Pons (tissue), 1 donor: Measurements from ENCODE around the gene KHSRP.

ENCODE experiments used
- DNase-seq: peaks from one replicate; pipeline ENCODE4 v3.0.0-alpha.2; 2016; ENCODE audit warnings: low spot score

Gene KHSRP

DNA sequence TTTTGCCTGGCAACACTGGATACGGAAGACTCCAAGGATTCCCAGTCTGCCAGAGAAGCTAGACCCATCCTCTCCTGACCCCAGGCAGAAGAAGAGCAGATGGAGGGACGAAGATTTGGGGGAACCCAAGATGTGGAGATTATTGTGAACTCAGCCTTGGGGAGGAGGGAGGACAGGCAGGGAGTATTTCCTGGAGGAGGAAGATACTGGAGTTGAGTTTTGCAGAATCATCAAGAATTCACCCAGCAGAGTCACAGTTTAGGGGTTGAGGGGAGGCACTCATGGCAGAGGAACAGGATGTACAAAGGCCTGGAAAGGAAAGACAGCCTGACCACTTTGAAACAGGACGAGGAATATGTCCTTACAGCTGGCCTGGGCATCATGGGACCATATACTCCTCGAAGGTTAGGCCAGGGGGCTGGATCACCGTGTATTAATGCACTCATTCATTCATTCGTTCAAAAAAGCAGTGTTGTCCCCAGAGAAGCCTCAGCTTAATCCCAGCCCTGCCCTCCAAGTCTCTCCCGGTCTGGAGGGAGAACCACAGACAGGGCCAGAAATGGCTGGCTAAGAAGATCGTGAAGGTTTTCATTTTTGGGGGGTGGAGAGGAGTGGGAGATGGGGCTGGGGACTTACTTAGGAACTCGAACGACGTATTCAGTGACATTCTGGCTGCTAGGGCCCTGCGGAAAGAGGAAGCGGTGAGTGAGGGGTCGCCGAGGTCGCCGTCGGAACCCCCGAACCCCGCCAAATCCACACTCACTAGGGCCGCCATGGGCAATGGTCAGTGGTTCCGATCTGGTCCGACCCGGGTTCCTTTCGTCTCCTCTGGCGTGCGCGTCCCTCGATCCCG is 32.2 kb downstream of the KHSRP start:
- DNase-seq = no peak

DNA sequence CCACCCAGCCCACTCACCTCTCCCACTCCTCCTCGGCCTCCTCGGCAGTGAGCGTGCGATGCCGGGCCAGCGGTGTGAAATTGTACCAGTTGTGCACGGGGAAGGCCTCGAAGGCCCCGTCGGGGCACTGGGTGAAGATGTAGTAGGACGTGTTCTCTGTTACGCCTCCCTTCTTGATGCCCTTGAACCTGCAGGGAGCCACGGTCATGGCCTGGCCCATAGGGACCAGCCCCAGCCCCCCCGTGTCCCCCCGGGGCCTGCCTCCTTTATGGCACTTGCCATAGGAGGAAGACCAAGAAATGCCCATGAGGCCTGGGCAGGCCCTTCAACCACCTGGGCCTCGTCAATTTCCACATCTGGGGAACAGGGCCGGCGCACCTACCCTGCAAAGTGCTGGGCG is 37.2 kb downstream of the KHSRP start:
- DNase-seq = no peak

DNA sequence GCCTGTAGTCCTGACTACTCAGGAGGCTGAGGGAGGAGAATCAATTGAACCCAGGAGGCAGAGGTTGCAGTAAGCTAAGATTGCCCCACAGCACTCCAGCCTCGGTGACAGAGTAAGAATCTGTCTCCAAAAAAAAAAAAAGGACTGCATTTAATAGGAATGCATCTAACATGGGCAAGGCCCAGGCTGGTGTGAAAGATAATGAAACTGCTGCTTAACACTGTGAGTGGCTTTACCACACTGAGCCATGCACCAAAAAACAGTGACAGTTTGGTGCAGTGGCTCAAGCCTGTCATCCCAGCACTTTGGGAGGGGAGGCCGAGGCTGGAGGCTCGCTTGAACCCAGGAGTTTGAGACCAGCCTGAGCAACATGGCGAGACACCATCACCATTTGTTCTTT is 40.2 kb downstream of the KHSRP start:
- DNase-seq = no peak

DNA sequence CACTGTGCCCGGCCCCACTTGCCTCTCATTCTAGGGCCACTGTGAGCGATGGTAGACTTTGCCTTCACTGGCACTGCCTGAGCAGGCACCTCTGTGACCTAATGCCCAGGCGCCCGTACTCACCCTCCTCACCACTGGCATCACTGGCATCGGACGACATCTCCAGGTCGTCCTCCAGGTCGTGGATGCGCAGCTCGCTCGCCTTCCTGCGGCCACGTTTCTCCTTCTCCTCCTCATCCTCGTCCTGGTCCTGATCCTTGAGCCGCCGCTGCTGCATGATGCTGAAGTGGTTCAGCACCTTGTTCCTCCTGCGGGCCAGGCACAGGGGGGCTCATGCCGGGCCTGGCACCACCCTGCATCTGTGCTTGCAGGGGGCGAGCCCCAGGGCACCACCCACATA is 41.4 kb downstream of the KHSRP start:
- DNase-seq = no peak

DNA sequence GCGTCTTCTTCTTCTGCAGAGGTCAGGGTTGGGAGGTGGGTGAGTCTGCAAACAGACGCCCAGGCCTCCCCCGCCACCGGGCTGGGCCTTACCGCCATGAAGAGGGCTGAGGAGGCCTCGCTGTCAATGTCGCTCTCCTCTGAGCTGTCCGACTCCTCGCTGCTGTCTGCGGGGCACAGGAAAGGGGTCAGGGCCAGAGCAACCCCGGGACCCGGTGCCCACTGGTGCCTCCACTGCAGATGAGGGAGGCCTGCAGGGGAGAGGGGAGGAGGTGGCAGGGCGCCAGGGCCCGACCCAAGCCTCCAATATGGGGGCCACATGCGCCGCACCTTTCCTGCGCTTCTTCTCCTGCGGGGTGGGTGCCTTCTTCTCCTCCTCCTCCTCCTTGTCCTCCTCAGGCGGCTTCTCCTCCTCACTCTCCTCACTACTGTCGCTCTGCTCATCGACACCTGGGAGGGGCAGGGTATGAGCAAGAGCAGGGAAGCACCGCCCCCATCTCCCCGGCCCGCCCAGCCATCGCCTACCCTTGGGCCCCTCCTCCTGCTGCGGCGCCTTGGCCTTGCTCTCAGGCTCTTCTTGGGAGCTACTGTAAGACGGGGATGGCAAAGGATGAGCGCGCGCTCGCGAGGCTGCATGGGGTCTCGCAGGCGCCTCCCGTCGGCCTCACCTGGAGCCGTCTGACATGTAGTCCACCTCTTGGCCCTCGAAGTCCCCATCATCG is 43.4 kb downstream of the KHSRP start:
- no peak for DNase-seq

DNA sequence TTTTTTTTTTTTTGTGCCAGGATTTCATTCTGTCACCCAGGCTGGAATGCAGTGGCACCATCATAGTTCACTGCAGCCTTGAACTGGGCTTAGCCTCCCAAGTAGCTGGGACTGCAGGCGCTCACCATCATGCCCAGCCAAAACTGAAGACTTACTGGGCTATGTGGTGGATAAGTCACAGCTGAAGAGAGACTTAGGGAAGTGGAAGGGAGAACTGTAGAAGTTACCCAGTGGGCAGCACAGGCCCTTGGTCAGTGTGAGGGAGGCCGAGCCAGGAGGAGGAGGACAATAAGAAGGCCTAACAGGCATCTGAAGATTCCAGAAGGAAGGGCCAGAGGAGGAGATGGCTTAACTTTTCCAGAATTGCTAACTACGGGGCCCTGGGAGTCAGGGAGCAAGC is 44.9 kb downstream of the KHSRP start:
- DNase-seq = no peak

DNA sequence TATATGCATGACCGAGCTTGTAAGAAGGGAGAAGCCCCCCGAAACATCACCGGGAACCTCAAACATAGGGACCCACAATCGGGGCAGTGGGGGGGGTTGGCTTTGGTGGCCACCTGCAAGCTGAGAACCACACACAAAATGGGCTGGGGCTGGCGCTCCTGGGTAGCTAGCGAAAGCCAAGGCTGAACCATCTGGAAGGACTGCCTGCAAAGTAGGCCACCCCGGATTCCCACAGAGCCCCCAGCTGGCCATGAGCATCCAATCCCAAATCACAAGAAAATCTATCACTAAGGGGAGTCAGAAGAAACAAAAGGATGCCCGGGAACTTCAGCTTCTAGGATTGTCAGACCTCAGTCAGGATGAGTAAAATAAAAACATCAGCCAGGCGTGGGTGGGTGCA is 46.1 kb downstream of the KHSRP start:
- no peak for DNase-seq

DNA sequence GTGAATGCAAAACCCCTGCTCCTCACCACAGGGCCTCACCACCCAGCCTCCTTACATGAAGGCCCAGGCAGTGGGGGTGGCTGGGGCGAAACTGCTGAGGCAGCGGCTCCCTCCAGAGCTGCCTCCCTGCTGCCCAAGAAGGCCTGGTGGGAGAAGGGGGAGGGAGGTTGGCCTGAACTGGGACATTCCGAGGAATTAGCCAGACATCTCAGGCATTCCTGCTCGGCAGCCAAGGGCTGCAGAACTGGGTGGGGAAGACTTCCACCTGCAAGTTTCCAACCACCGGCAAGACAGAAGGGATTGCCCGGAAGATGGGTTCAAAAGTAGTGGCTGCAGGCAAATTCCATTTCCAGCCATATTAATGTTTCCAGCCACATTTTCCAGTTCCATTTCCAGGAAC is 46.6 kb downstream of the KHSRP start:
- DNase-seq = no peak

DNA sequence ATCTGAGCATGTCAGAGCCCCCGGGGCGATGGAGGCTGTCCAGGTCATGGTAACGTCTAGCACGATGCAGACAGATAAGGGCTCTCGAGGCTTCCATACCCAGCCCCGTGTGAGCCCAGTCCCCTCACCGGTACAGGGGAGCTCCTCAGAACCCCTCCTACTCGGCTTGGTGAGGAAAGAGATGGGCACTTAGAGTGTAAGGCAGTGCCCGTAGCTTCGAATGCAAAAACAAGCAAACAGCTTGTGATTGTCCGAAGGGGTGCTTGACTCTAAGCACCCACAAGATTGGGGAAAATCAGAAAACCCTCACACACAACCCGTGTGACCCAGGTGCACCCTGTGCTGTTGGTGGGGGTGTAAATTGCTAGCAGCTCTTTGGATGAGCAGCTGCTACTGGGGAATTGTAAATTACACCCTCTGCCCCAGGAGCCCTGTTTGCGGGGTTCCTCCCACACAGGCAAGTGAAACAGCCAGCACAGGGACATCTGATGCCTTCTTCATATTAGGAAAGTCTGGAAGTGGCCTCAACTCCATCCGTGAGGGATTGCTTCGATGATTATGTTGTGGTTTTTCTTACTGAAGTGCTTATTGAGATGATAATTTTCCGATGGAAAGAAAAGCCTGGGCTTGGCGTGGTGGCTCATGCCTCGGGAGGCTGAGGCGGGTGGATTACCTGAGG is 48.0 kb downstream of the KHSRP start:
- no peak for DNase-seq

DNA sequence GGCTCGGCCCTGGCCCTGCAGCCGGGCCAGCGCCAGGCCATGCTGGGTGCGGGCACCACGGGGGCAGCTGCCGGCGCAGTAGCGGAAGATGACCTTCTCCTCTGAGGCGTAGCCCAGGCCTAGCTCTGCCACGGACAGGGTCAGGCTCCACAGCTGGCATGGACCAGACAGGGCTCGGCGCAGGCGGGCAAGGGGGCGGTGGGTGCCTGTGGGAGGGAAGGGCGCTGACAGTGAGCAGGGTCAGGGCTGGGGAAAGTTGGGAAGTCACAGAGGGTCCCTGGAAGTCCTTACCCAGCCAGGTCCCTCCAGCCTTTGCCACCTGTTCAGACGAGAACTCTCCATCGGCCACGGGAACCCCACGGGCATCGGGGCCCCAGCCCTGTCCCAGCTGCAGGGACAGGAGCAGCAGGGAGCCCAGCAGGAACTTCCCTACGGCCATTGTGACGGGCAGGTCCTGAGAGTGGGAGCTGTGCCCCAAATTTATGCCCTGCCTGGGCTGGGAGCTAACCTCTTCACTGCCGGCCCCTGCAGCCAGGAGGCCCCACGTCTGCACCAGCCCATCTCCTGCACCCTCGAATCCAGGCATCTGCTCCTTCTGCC is 49.1 kb downstream of the KHSRP start, which contains the start of gene PSPN:
PSPN (minus strand) TSS at position 523 of the 600 bp plus-strand sequence; CDS start at position 439, 84 bp downstream.
- DNase-seq = no peak

DNA sequence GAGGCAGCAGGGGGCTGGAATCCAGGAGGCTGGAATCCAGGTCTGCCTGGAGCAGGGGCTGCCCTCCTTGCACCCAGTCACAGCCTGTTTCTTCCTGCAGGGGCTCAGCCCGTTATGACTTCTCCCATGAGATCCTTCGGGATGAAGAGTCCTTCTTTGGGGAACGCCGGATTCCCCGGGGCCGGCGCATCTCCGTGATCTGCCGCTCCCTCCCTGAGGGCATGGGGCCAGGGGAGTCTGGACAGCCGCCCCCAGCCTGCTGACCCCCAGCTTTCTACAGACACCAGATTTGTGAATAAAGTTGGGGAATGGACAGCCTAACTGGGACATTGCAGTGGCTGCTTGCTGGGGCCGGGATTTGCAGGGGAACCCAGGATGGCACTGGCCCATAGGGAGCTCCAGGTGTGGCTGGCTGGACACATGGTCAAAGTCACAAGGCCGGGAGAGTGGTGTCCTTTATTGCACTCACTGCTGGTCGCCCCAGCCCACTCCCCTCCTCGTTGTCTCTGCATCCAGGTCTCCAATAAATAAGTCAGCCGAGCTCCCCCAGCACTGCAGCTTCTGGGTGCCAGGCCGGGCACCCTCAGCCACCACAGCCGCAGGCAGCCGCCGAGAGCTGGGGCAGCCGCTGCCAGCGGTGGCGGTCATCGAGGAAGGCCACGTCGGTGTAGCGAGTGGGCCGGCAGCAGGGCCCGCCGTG is 49.8 kb downstream of the KHSRP start:
- no peak for DNase-seq

DNA sequence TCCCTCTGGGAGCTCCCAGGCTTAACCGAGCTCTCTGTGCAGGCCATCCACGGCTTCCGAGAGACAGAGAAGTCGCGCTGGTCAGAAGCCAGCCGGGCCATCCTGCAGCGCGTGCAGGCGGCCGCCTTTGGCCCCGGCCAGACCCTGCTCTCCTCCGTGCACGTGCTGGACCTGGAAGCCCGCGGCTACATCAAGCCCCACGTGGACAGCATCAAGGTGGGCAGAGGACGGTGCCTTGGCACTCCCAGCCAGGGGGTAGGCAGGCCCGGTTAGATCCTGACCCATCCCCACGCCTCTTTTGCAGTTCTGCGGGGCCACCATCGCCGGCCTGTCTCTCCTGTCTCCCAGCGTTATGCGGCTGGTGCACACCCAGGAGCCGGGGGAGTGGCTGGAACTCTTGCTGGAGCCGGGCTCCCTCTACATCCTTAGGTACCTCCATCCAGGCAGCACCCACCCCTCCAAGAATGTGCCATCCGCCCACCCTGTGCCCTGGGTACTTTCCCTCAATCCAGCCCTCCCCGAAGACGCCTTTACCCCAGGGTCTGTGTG is 50.4 kb downstream of the KHSRP start:
- no peak for DNase-seq

DNA sequence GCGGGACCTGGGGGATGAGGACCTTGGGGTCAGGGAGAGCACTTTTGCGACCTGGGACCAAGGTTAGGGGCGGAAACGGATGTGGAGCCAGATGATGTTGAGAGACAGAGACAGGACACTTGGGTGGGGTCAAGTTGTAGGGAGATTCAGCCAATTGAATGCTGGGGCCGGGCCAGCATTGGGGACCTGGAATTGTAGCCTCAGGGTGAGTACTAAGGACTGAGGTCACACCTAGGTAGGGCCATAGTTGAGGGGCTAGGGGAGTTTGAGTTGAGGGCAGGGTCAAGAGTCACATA is 50.9 kb downstream of the KHSRP start:
- peak; percentile 30 for DNase-seq

DNA sequence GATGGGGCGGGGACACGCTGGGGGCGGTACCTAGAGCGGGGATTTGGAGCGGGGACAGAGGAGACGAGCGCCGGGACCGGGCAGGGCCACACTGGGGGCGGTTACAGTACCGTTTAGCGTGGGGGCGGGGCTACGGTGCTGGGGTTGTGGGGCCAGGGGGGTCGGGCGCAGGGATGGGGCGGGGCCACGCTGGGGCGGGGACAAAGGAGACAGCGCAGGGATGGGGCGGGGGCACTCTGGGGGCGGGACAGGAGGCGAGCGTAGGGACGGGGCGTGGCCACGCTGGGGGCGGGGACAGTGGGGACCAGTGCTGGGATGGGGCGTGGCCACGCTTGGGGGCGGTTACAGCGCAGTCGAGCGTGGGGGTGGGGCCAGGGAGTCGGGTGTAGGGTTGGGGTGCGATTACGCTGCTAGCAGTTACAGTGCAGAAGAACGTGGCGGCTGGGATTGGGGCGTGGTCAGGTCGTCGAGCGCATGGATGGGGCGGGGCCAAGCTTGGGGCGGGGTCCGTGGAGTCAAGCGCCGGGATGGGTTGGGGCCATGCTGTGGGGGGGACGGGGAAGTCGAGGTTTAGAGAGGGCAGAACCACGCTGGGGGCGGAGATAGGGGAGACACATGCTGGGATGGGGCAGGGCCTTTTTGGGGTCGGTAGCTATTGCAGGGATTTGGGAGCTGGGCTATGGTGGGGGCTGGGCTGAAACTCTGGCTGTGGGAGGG is 51.4 kb downstream of the KHSRP start:
- DNase-seq = peak; percentile 96

DNA sequence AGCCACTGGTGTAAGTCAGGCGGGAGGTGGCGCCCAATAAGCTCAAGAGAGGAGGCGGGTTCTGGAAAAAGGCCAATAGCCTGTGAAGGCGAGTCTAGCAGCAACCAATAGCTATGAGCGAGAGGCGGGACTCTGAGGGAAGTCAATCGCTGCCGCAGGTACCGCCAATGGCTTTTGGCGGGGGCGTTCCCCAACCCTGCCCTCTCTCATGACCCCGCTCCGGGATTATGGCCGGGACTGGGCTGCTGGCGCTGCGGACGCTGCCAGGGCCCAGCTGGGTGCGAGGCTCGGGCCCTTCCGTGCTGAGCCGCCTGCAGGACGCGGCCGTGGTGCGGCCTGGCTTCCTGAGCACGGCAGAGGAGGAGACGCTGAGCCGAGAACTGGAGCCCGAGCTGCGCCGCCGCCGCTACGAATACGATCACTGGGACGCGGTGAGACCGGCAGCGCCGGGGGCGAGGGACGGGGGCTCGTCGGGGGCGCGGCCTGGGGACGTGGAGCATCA is 52.0 kb downstream of the KHSRP start, which contains the start of gene ALKBH7:
ALKBH7 (plus strand) TSS at position 201 of the 502 bp plus-strand sequence; CDS start at position 228, 27 bp downstream.
- peak; percentile 100 for DNase-seq

DNA sequence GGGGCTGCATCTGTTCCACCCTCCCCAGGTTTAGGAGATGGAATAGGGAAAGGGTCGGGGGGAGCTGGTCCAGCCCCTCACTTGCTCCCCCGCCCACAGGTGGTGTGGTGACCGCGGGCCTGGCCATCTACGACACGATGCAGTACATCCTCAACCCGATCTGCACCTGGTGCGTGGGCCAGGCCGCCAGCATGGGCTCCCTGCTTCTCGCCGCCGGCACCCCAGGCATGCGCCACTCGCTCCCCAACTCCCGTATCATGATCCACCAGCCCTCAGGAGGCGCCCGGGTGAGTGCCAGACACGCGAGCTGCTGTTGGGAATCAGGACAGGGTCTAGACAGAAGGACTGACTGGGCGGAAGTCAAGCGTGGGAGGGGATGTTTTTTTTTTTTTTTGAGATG is 60.3 kb downstream of the KHSRP start:
- no peak for DNase-seq
